LHCN-M2 (cell line): Measurements from ENCODE around the gene C11orf52. TPM values are rescaled to one million over a fixed set of nuclear protein-coding genes. Genes with fewer than 3 reads are reported as not detected.

Experiments used
- DNase-seq: peaks from one replicate; pipeline ENCODE4 v3.0.0-alpha.2; 2012; ENCODE audit warnings: low read depth
- total RNA-seq: library from RNA; depleted of rRNA; stranded (reverse); fragments of >200 nt; gene quantifications from 2 replicates; pipeline ENCODE4 v1.2.3, GENCODE V29; 2014; rRNA removed

Gene C11orf52
- total RNA-seq, 1 experiment from 2014 or later, result 2.1 TPM

- no peak for DNase-seq
These were observed 55.7 kb downstream of the C11orf52 start for GRCh38 chr11:111974446-111974845.

- no peak for DNase-seq
These were observed 56.5 kb downstream of the C11orf52 start for GRCh38 chr11:111975076-111975806.

DNA sequence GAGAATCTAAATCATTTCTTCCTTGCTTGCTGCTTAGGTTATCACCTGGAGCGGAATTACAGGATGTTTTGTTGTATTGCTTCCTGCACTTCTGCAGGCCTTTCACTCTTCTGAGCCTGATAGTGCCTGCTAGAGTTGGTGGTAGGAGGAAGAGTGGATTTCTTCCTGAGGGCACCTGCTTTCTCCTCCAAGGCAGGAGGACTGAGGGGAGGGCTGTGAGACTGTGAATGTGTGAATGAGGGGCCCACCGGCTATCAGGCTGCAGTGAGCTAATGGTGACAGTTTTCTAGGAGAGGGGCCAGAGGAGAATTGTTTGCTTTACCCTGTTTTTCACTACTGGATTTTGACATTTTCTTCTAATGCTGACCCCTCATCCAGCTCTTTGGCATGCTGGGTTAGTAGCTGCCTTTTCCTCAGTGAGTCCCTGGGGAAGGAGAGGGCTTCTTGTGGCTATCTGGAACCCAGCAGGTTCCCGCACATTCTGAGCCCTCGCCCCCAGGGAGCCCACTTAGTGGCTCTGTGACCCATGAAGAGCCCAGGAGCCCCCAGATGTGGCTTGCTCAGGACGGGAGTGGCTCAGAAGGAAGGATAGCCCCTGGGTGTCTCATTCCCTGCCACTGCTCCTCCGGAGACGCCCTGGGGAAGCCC lies 57.5 kb downstream of the C11orf52 start:
- no peak for DNase-seq

Other genes starting within 250 kb of the C11orf52 start
- 29.3 and 32.3 TPM in 2 replicates for gene PPP2R1B, start 152.5 kb upstream of the C11orf52 start, total RNA-seq
- gene ALG9, start 47.3 kb upstream of the C11orf52 start, total RNA-seq, result 41.2 and 44.4 TPM in 2 replicates
- gene FDXACB1, start 39.7 kb upstream of the C11orf52 start, total RNA-seq, result 2.8 and 2.9 TPM in 2 replicates
- gene CFAP68, start 39.4 kb upstream of the C11orf52 start, total RNA-seq, result 19.9 and 27.1 TPM in 2 replicates
- 69.9 and 70.6 TPM in 2 replicates for gene CRYAB, start 7.1 kb upstream of the C11orf52 start, total RNA-seq
- gene HSPB2, start 6.2 kb upstream of the C11orf52 start, total RNA-seq, result 0.58 and 1.6 TPM in 2 replicates
- gene DIXDC1, start 18.4 kb downstream of the C11orf52 start, total RNA-seq, result 17.0 and 17.1 TPM in 2 replicates
- gene DLAT, start 106.5 kb downstream of the C11orf52 start, total RNA-seq, result 45.2 and 47.6 TPM in 2 replicates
- gene PIH1D2, start 155.1 kb downstream of the C11orf52 start, total RNA-seq, result 1.5 and 2.0 TPM in 2 replicates
- 15.4 and 27.5 TPM in 2 replicates for gene NKAPD1, start 155.4 kb downstream of the C11orf52 start, total RNA-seq
- 17.2 and 30.4 TPM in 2 replicates for gene TIMM8B, start 167.8 kb downstream of the C11orf52 start, total RNA-seq
- 86.6 and 99.8 TPM in 2 replicates for gene SDHD, start 168.0 kb downstream of the C11orf52 start, total RNA-seq
- 0.23 and 1.2 TPM in 2 replicates for gene IL18, start 245.2 kb downstream of the C11orf52 start, total RNA-seq
- not detected in 2 replicates for gene TEX12, start 248.5 kb downstream of the C11orf52 start, total RNA-seq